ENCODE data around the gene ZNF860.

DNA sequence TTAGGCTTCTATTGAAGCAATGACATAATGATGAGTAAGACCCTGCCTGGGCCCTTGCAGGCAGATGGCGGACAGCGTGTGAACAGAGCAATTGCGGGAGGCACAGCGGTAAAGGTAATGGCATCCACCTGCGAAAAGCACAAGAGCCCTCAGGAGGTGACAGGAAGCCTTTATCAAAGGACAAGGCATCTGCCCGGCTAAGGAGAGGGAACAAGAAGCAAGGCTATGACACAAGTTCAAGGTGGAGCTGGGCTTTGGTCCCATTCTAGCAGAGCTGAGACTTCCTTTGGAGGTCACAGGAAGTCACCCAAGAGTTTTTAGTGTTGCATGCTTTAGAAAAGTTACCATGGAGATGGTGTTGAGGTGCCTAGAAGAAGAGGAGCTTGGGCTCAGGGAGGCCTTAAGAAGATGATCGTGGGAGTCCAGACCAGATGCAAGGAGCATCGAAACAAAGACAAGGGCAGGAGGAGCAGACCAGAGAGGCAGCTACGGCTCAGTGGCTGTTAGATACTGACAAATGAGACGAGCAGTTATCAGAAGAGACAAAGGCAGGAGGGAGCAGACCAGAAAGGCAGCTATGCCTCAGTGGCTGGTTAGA, 35.0 kb upstream of the ZNF860 start:
- TF ChIP-seq, protein P1, sequence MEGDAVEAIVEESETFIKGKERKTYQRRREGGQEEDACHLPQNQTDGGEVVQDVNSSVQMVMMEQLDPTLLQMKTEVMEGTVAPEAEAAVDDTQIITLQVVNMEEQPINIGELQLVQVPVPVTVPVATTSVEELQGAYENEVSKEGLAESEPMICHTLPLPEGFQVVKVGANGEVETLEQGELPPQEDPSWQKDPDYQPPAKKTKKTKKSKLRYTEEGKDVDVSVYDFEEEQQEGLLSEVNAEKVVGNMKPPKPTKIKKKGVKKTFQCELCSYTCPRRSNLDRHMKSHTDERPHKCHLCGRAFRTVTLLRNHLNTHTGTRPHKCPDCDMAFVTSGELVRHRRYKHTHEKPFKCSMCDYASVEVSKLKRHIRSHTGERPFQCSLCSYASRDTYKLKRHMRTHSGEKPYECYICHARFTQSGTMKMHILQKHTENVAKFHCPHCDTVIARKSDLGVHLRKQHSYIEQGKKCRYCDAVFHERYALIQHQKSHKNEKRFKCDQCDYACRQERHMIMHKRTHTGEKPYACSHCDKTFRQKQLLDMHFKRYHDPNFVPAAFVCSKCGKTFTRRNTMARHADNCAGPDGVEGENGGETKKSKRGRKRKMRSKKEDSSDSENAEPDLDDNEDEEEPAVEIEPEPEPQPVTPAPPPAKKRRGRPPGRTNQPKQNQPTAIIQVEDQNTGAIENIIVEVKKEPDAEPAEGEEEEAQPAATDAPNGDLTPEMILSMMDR (IDR thresholded peaks at IDR 0.05) = no peak
- TF ChIP-seq EZH2 (IDR thresholded peaks at IDR 0.05; ENCODE audit: borderline replicate concordance, insufficient read depth, low read depth, low read length, poor library complexity, severe bottlenecking) = no peak
